SJCRH30 (cell line): Measurements from ENCODE around the gene TSPAN17. TPM values are rescaled to one million over a fixed set of nuclear protein-coding genes. Genes with fewer than 3 reads are reported as not detected.

Source experiments
- DNase-seq, 2 experiments: peaks; one replicate each; pipeline ENCODE4 v3.0.0-alpha.2; 2015 to 2020
- H3K27ac ChIP-seq: fragments of 250-450 bp; sonication (Bioruptor Pico); 2 replicates; pipeline ENCODE4 v1.5.1; 2020; ENCODE audit warnings: mild to moderate bottlenecking, moderate library complexity
- H3K27me3 ChIP-seq: fragments of 250-450 bp; sonication (Bioruptor Pico); 2 replicates; pipeline ENCODE4 v1.5.1; 2020; ENCODE audit warnings: mild to moderate bottlenecking, moderate library complexity
- H3K36me3 ChIP-seq: fragments of 250-450 bp; sonication (Bioruptor Pico); 2 replicates; pipeline ENCODE4 v1.5.1; 2020; ENCODE audit warnings: mild to moderate bottlenecking, moderate library complexity
- H3K4me1 ChIP-seq: fragments of 250-450 bp; sonication (Bioruptor Pico); 2 replicates; pipeline ENCODE4 v1.5.1; 2020; ENCODE audit warnings: mild to moderate bottlenecking, moderate library complexity
- H3K4me3 ChIP-seq: fragments of 250-450 bp; sonication (Bioruptor Pico); 2 replicates; pipeline ENCODE4 v1.5.1; 2020; ENCODE audit warnings: mild to moderate bottlenecking, moderate library complexity
- H3K9me3 ChIP-seq: fragments of 250-450 bp; sonication (Bioruptor Pico); replicated peaks from 2 replicates; pipeline ENCODE4 v1.5.1; 2020; ENCODE audit warnings: mild to moderate bottlenecking, moderate library complexity
- total RNA-seq: library from RNA; depleted of rRNA; stranded (reverse); fragments of >200 nt; shearing (Covaris generic); gene quantifications from 2 replicates; pipeline ENCODE4 v1.2.3, GENCODE V29; 2014

Gene TSPAN17
- total RNA-seq, 1 experiment from 2014 or later, result 26.5 TPM

GRCh38 chr5:176614805-176615478 is 32.3 kb upstream of the TSPAN17 start:
- DNase-seq, result peak; percentile 66 to 75
- peaks cover 17% of the 10 kb centered on the region for H3K4me1 ChIP-seq
- H3K27ac ChIP-seq, result no peak overlapping the region
- H3K36me3 ChIP-seq, result no peaks in the 10 kb centered on the region
- H3K27me3 ChIP-seq, result no peaks in the 10 kb centered on the region
- H3K4me3 ChIP-seq, result no peak overlapping the region
- no peaks in the 10 kb centered on the region for H3K9me3 ChIP-seq

GRCh38 chr5:176616511-176616910 is 30.8 kb upstream of the TSPAN17 start:
- no peak overlapping the region for H3K27ac ChIP-seq
- H3K4me1 ChIP-seq, result peaks cover 21% of the 10 kb centered on the region
- H3K9me3 ChIP-seq, result no peaks in the 10 kb centered on the region
- H3K4me3 ChIP-seq, result no peak overlapping the region
- H3K36me3 ChIP-seq, result no peaks in the 10 kb centered on the region
- H3K27me3 ChIP-seq, result no peaks in the 10 kb centered on the region
- no peak for DNase-seq

- Histone ChIP-seq H3K4me3 (no peak overlapping the region), H3K9me3 (no peaks in the 10 kb centered on the region), H3K36me3 (no peaks in the 10 kb centered on the region), H3K27me3 (no peaks in the 10 kb centered on the region; the same call in 1 of the 2 replicates), H3K4me1 (peaks cover 22% of the 10 kb centered on the region), H3K27ac (no peak overlapping the region)
- no peak for DNase-seq
These were observed 28.5 kb upstream of the TSPAN17 start for GRCh38 chr5:176618783-176619182.

GRCh38 chr5:176619203-176619568 is 28.1 kb upstream of the TSPAN17 start:
- no peaks in the 10 kb centered on the region for H3K9me3 ChIP-seq
- no peak overlapping the region for H3K27ac ChIP-seq
- DNase-seq, result no peak
- no peak overlapping the region for H3K4me3 ChIP-seq
- H3K27me3 ChIP-seq, result no peaks in the 10 kb centered on the region; the same call in 1 of the 2 replicates
- H3K4me1 ChIP-seq, result peaks cover 20% of the 10 kb centered on the region
- H3K36me3 ChIP-seq, result no peaks in the 10 kb centered on the region

- peaks cover 1% of the 10 kb centered on the region; the same call in 1 of the 2 replicates for H3K27me3 ChIP-seq
These were observed 27.5 kb upstream of the TSPAN17 start for GRCh38 chr5:176619569-176620332.

GRCh38 chr5:176620333-176620981 is 26.8 kb upstream of the TSPAN17 start:
- Histone ChIP-seq H3K36me3 (no peaks in the 10 kb centered on the region), H3K27me3 (peaks cover 8% of the 10 kb centered on the region; the same call in 1 of the 2 replicates), H3K4me3 (no peak overlapping the region), H3K4me1 (peaks cover 12% of the 10 kb centered on the region), H3K9me3 (no peaks in the 10 kb centered on the region), H3K27ac (no peak overlapping the region)
- no peak for DNase-seq

More at GRCh38 chr5:176619569-176620332, 27.5 kb upstream of the TSPAN17 start:
- Histone ChIP-seq H3K4me1 (peaks cover 16% of the 10 kb centered on the region), H3K27ac (no peak overlapping the region), H3K36me3 (no peaks in the 10 kb centered on the region), H3K4me3 (no peak overlapping the region), H3K9me3 (no peaks in the 10 kb centered on the region)
- no peak for DNase-seq

- Histone ChIP-seq H3K4me1 (peaks cover 8% of the 10 kb centered on the region; the same call in 1 of the 2 replicates), H3K4me3 (no peak overlapping the region), H3K27me3 (peaks cover 20% of the 10 kb centered on the region), H3K9me3 (no peaks in the 10 kb centered on the region), H3K27ac (no peak overlapping the region), H3K36me3 (no peaks in the 10 kb centered on the region)
- peak; percentile 63 for DNase-seq
These were observed 25.6 kb upstream of the TSPAN17 start for GRCh38 chr5:176621661-176622079.

- Histone ChIP-seq H3K27me3 (peaks cover 33% of the 10 kb centered on the region), H3K27ac (no peak overlapping the region), H3K4me3 (no peak overlapping the region), H3K4me1 (peaks cover 8% of the 10 kb centered on the region; the same call in 1 of the 2 replicates), H3K9me3 (no peaks in the 10 kb centered on the region), H3K36me3 (no peaks in the 10 kb centered on the region)
- DNase-seq, result no peak
These were observed 23.1 kb upstream of the TSPAN17 start for GRCh38 chr5:176624142-176624541.

GRCh38 chr5:176624938-176625337 is 22.3 kb upstream of the TSPAN17 start:
- Histone ChIP-seq H3K4me1 (peaks cover 8% of the 10 kb centered on the region; the same call in 1 of the 2 replicates), H3K4me3 (no peak overlapping the region), H3K27ac (no peak overlapping the region), H3K9me3 (no peaks in the 10 kb centered on the region), H3K27me3 (peaks cover 33% of the 10 kb centered on the region), H3K36me3 (no peaks in the 10 kb centered on the region)
- DNase-seq, result no peak

GRCh38 chr5:176625512-176625911 is 21.8 kb upstream of the TSPAN17 start:
- Histone ChIP-seq H3K4me3 (no peak overlapping the region), H3K4me1 (peaks cover 8% of the 10 kb centered on the region; the same call in 1 of the 2 replicates), H3K27me3 (peaks cover 33% of the 10 kb centered on the region), H3K36me3 (no peaks in the 10 kb centered on the region), H3K27ac (no peak overlapping the region), H3K9me3 (no peaks in the 10 kb centered on the region)
- no peak for DNase-seq

GRCh38 chr5:176625966-176626875 is 21.1 kb upstream of the TSPAN17 start:
- H3K27ac ChIP-seq, result no peak overlapping the region
- H3K9me3 ChIP-seq, result no peaks in the 10 kb centered on the region
- no peak for DNase-seq
- peaks cover 33% of the 10 kb centered on the region for H3K27me3 ChIP-seq
- H3K4me1 ChIP-seq, result peaks cover 6% of the 10 kb centered on the region; the same call in 1 of the 2 replicates
- H3K36me3 ChIP-seq, result no peaks in the 10 kb centered on the region
- H3K4me3 ChIP-seq, result no peak overlapping the region

- H3K36me3 ChIP-seq, result no peaks in the 10 kb centered on the region
- DNase-seq, result no peak
- no peak overlapping the region for H3K4me3 ChIP-seq
- no peak overlapping the region for H3K27ac ChIP-seq
- peaks cover 35% of the 10 kb centered on the region for H3K27me3 ChIP-seq
- H3K9me3 ChIP-seq, result no peaks in the 10 kb centered on the region
- H3K4me1 ChIP-seq, result no peaks in the 10 kb centered on the region; the same call in 1 of the 2 replicates
These were observed 20.4 kb upstream of the TSPAN17 start for GRCh38 chr5:176626876-176627236.

GRCh38 chr5:176627582-176627981 is 19.7 kb upstream of the TSPAN17 start:
- Histone ChIP-seq H3K27me3 (peaks cover 42% of the 10 kb centered on the region), H3K4me3 (no peak overlapping the region), H3K4me1 (no peaks in the 10 kb centered on the region), H3K36me3 (no peaks in the 10 kb centered on the region), H3K9me3 (no peaks in the 10 kb centered on the region), H3K27ac (no peak overlapping the region)
- no peak for DNase-seq
